PC-9 (cell line): ENCODE data around the gene ANO1. TPM values are rescaled to one million over a fixed set of nuclear protein-coding genes. Genes with fewer than 3 reads are reported as not detected.

ENCODE experiments used
- BruUV-seq: library from RNA; stranded (reverse); fragments of 400-500 nt; replicated peaks from 2 replicates; lab custom pipeline; 2021; lab: Mats Ljungman, UMichigan
- CTCF ChIA-PET: fragments of 300-600 bp; sonication (Branson Sonifier 250); formaldehyde crosslinking; loops from one replicate; lab custom pipeline; 2022; ENCODE audit warnings: antibody characterized with exemption; lab: Charles Lee
- POLR2A ChIA-PET: fragments of 300-600 bp; sonication (Branson Sonifier 250); formaldehyde crosslinking; loops from one replicate; lab custom pipeline; 2022; ENCODE audit warnings: antibody characterized with exemption; ENCODE audit not compliant: unreplicated experiment; lab: Charles Lee
- DNase-seq, 2 experiments: peaks; one replicate each; pipeline versions ENCODE4 v3.0.0 to v3.0.0-alpha.2; 2015 to 2022; ENCODE audit warnings: mixed read lengths in 1 of 2
- H2AFZ ChIP-seq: fragments of 200-600 bp; sonication (generic); 2 replicates; pipeline ENCODE4 v1.8.1; 2017; ENCODE audit warnings: antibody characterized with exemption
- H3F3A ChIP-seq: fragments of 200-600 bp; sonication (generic); 2 replicates; pipeline ENCODE4 v1.8.1; 2017; ENCODE audit warnings: antibody characterized with exemption, mild to moderate bottlenecking, low read depth; ENCODE audit not compliant: insufficient read depth
- H3K27ac ChIP-seq: fragments of 200-600 bp; sonication (generic); 2 replicates; pipeline ENCODE4 v1.6.1; 2016; ENCODE audit warnings: mixed run types
- H3K27me3 ChIP-seq: fragments of 200-600 bp; sonication (generic); 2 replicates; pipeline ENCODE4 v1.6.1; 2016; ENCODE audit warnings: low read depth, mixed run types; ENCODE audit not compliant: insufficient read depth
- H3K36me3 ChIP-seq: fragments of 200-600 bp; sonication (generic); 2 replicates; pipeline ENCODE4 v1.6.1; 2016; ENCODE audit warnings: low read depth, mixed run types
- H3K4me1 ChIP-seq: fragments of 200-600 bp; sonication (generic); replicated peaks from 2 replicates; pipeline ENCODE4 v1.6.1; 2016; ENCODE audit warnings: mixed run types; ENCODE audit not compliant: insufficient read depth
- H3K4me2 ChIP-seq: fragments of 200-600 bp; sonication (generic); 2 replicates; pipeline ENCODE4 v1.6.1; 2017; ENCODE audit warnings: mixed run types
- H3K4me3 ChIP-seq: fragments of 200-600 bp; sonication (generic); 2 replicates; pipeline ENCODE4 v1.6.1; 2016; ENCODE audit warnings: mixed run types
- H3K79me2 ChIP-seq: fragments of 200-600 bp; sonication (generic); 2 replicates; pipeline ENCODE4 v1.6.1; 2017; ENCODE audit warnings: low read depth, mixed run types
- H3K9me2 ChIP-seq: fragments of 200-600 bp; sonication (generic); 2 replicates; pipeline ENCODE4 v1.8.1; 2017; ENCODE audit warnings: mild to moderate bottlenecking; ENCODE audit not compliant: insufficient read depth
- H3K9me3 ChIP-seq: fragments of 200-600 bp; sonication (generic); 2 replicates; pipeline ENCODE4 v1.8.1; 2016; ENCODE audit warnings: low read depth; ENCODE audit not compliant: insufficient read depth
- H4K20me1 ChIP-seq: fragments of 200-600 bp; sonication (generic); 2 replicates; pipeline ENCODE4 v1.8.1; 2017; ENCODE audit not compliant: insufficient read depth
- CTCF ChIP-seq: fragments of 200-600 bp; sonication (generic); conservative IDR thresholded peaks from 2 replicates; pipeline ENCODE4 v1.6.1; 2017; ENCODE audit warnings: mixed run types, antibody characterized with exemption, mild to moderate bottlenecking, moderate library complexity
- EZH2 ChIP-seq: fragments of 200-600 bp; sonication (generic); IDR thresholded peaks from 2 replicates; pipeline ENCODE4 v1.8.0; 2017; ENCODE audit warnings: antibody characterized with exemption, low read depth
- intact Hi-C: fragments of 100-400 bp; cut with micrococcal nuclease; formaldehyde crosslinking; loops from one replicate; pipeline ENCODE4 v1.10.0; 2022; ENCODE audit not compliant: unreplicated experiment
- total RNA-seq: library from RNA; stranded (reverse); gene quantifications from 2 replicates; pipeline ENCODE4 v1.2.3, GENCODE V29; 2021

ANO1 gene
- total RNA-seq, 1 experiment from 2014 or later, result 107 TPM

- CTCF ChIA-PET, result no interaction called here
Observed at GRCh38 chr11:70126494-70126893, 48.4 kb downstream of the ANO1 start.

GRCh38 chr11:70127653-70128434, 49.7 kb downstream of the ANO1 start:
- intact Hi-C loops, result loop anchor here (1.0 to 5.0 kb wide), 4 partner anchors 61 to 213 kb away; no protein-coding TSS in a partner anchor
- no peak overlapping the region for H3K4me3 ChIP-seq
- ChIA-PET POLR2A (interaction anchor here (0.5 to 0.6 kb wide), 4 partner anchors 31 to 830 kb away, joined by 4 to 14 read pairs (median 4); no protein-coding TSS in a partner anchor), CTCF (interaction anchor here (0.6 to 0.7 kb wide), 5 partner anchors 140 to 327 kb away, joined by 3 to 6 read pairs (median 4); no protein-coding TSS in a partner anchor)
- peaks cover 63% of the 10 kb centered on the region for H3K36me3 ChIP-seq
- H3K4me2 ChIP-seq, result 0 out of 2 replicates have a peak overlapping the region, but pooled peaks have one; percentile 6
- peak overlapping the region; percentile 18; the same call in 1 of the 2 replicates for H3K27ac ChIP-seq
- H4K20me1 ChIP-seq, result peaks cover 36% of the 10 kb centered on the region
- H3K4me1 ChIP-seq, result peaks cover 22% of the 10 kb centered on the region
- H3F3A ChIP-seq, result peaks cover 70% of the 10 kb centered on the region
- TF ChIP-seq CTCF, result no peak
- no peak for TF ChIP-seq EZH2
- DNase-seq, result no peak
- BruUV-seq, result no TSS peak
- 0 out of 2 replicates have a peak, but pooled peaks cover 7% of the 10 kb centered on the region for H3K79me2 ChIP-seq
- H3K9me3 ChIP-seq, result no peaks in the 10 kb centered on the region
- no peaks in the 10 kb centered on the region for H3K9me2 ChIP-seq
- no peak overlapping the region for H2AFZ ChIP-seq
- no peaks in the 10 kb centered on the region for H3K27me3 ChIP-seq

More at GRCh38 chr11:70126494-70126893, 48.4 kb downstream of the ANO1 start:
- no peaks in the 10 kb centered on the region for H3K27me3 ChIP-seq
- H3K9me2 ChIP-seq, result no peaks in the 10 kb centered on the region
- TF ChIP-seq EZH2, result no peak
- TF ChIP-seq CTCF, result no peak
- no peak overlapping the region for H2AFZ ChIP-seq
- no peaks in the 10 kb centered on the region for H3K9me3 ChIP-seq
- H3K27ac ChIP-seq, result no peak overlapping the region
- intact Hi-C loops, result loop anchor here (5.0 kb wide), 1 partner anchor 59 kb away; no protein-coding TSS in a partner anchor
- BruUV-seq, result no TSS peak
- no peak for DNase-seq
- 0 out of 2 replicates have a peak, but pooled peaks cover 7% of the 10 kb centered on the region for H3K79me2 ChIP-seq
- peaks cover 22% of the 10 kb centered on the region for H3K4me1 ChIP-seq
- H3K4me2 ChIP-seq, result no peak overlapping the region
- H4K20me1 ChIP-seq, result peaks cover 33% of the 10 kb centered on the region
- no peak overlapping the region for H3K4me3 ChIP-seq
- H3K36me3 ChIP-seq, result peaks cover 52% of the 10 kb centered on the region
- H3F3A ChIP-seq, result peaks cover 66% of the 10 kb centered on the region
- POLR2A ChIA-PET, result no interaction called here

- H3K4me2 ChIP-seq, result 0 out of 2 replicates have a peak overlapping the region, but pooled peaks have one; percentile 6
- BruUV-seq, result TSS peak; percentile 24
- no peak overlapping the region for H3K4me3 ChIP-seq
- CTCF ChIA-PET, result interaction anchor here (0.6 to 0.7 kb wide), 3 partner anchors 141 to 180 kb away, joined by 4 to 6 read pairs (median 6); no protein-coding TSS in a partner anchor
- intact Hi-C loops, result loop anchor here (1.0 to 5.0 kb wide), 4 partner anchors 61 to 214 kb away; no protein-coding TSS in a partner anchor
- H3K27me3 ChIP-seq, result no peaks in the 10 kb centered on the region
- H3K9me2 ChIP-seq, result no peaks in the 10 kb centered on the region
- POLR2A ChIA-PET, result no interaction called here
- peak; percentile 51 to 78 for DNase-seq
- H3K27ac ChIP-seq, result peak overlapping the region; percentile 18; the same call in 1 of the 2 replicates
- H3F3A ChIP-seq, result peaks cover 65% of the 10 kb centered on the region
- H3K9me3 ChIP-seq, result no peaks in the 10 kb centered on the region
- peaks cover 36% of the 10 kb centered on the region for H4K20me1 ChIP-seq
- TF ChIP-seq CTCF (0 out of 2 replicates have a peak, but pooled peaks have one; percentile 26), EZH2 (no peak)
- no peak overlapping the region for H2AFZ ChIP-seq
- H3K79me2 ChIP-seq, result 0 out of 2 replicates have a peak, but pooled peaks cover 7% of the 10 kb centered on the region
- peaks cover 22% of the 10 kb centered on the region for H3K4me1 ChIP-seq
- peaks cover 62% of the 10 kb centered on the region for H3K36me3 ChIP-seq
Observed at GRCh38 chr11:70128435-70128906, 50.4 kb downstream of the ANO1 start.
